ENCODE results near the gene QPRT. TPM values are rescaled to one million over a fixed set of nuclear protein-coding genes. Genes with fewer than 3 reads are reported as not detected.
A peak's percentile ranks its signal among the peaks of the same experiment; 100 is the strongest.
"Not testable (repeated sequence)": the region's sequence is repeated elsewhere in the genome, so short reads cannot be mapped to it uniquely, and the experiment has no call there.

The QPRT gene
- 100 to 1,000 TPM in 1 of 4 donors, 10 to 100 TPM in 3; 30.2 to 286 (median 32.0) TPM for polyA plus RNA-seq
- long read RNA-seq, donor 1: 0 reads
- long read RNA-seq, donor 2, transcript QPRT-204 (1 exons, 2,199 nt): major isoform, 37 of 69 reads
- long read RNA-seq, donor 2, transcript QPRT-202 (4 exons, 2,343 nt): minor isoform, 31 of 69 reads
- long read RNA-seq, donor 2, partial matches to known transcripts: 0 of 69 reads
- long read RNA-seq, donor 2, other reads (novel, unspliced or antisense): 0 of 69 reads
- long read RNA-seq, donor 3, transcript QPRT-202 (4 exons, 2,343 nt): minor isoform, 68 of 248 reads
- long read RNA-seq, donor 3, transcript QPRT-204 (1 exons, 2,199 nt): major isoform, 81 of 248 reads
- long read RNA-seq, donor 3, partial matches to known transcripts: 92 of 248 reads
- long read RNA-seq, donor 3, other reads (novel, unspliced or antisense): 7 of 248 reads
- long read RNA-seq, donor 4, partial matches to known transcripts: 0 of 2 reads
- long read RNA-seq, donor 4, other reads (novel, unspliced or antisense): 0 of 2 reads
- long read RNA-seq, donor 5, transcript QPRT-204 (1 exons, 2,199 nt): major isoform, 38 of 94 reads
- long read RNA-seq, donor 5, transcript QPRT-202 (4 exons, 2,343 nt): minor isoform, 24 of 94 reads
- long read RNA-seq, donor 5, partial matches to known transcripts: 32 of 94 reads
- long read RNA-seq, donor 5, other reads (novel, unspliced or antisense): 0 of 94 reads
- long read RNA-seq, donor 6, transcript QPRT-202 (4 exons, 2,343 nt): minor isoform, 80 of 221 reads
- long read RNA-seq, donor 6, transcript QPRT-204 (1 exons, 2,199 nt): major isoform, 94 of 221 reads
- long read RNA-seq, donor 6, partial matches to known transcripts: 37 of 221 reads
- long read RNA-seq, donor 6, other reads (novel, unspliced or antisense): 8 of 221 reads
- long read RNA-seq, donor 7, transcript QPRT-204 (1 exons, 2,199 nt): minor isoform, 31 of 82 reads
- long read RNA-seq, donor 7, transcript QPRT-202 (4 exons, 2,343 nt): major isoform, 39 of 82 reads
- long read RNA-seq, donor 7, partial matches to known transcripts: 12 of 82 reads
- long read RNA-seq, donor 7, other reads (novel, unspliced or antisense): 0 of 82 reads
- long read RNA-seq, donor 8, partial matches to known transcripts: 0 of 6 reads
- long read RNA-seq, donor 8, other reads (novel, unspliced or antisense): 0 of 6 reads
- long read RNA-seq, donor 9, transcript QPRT-204 (1 exons, 2,199 nt): major isoform, 25 of 48 reads
- long read RNA-seq, donor 9, transcript QPRT-202 (4 exons, 2,343 nt): minor isoform, 23 of 48 reads
- long read RNA-seq, donor 9, partial matches to known transcripts: 0 of 48 reads
- long read RNA-seq, donor 9, other reads (novel, unspliced or antisense): 0 of 48 reads
- long read RNA-seq, donor 10, transcript QPRT-204 (1 exons, 2,199 nt): major isoform, 65 of 129 reads
- long read RNA-seq, donor 10, transcript QPRT-202 (4 exons, 2,343 nt): minor isoform, 48 of 129 reads
- long read RNA-seq, donor 10, partial matches to known transcripts: 14 of 129 reads
- long read RNA-seq, donor 10, other reads (novel, unspliced or antisense): 0 of 129 reads

DNA sequence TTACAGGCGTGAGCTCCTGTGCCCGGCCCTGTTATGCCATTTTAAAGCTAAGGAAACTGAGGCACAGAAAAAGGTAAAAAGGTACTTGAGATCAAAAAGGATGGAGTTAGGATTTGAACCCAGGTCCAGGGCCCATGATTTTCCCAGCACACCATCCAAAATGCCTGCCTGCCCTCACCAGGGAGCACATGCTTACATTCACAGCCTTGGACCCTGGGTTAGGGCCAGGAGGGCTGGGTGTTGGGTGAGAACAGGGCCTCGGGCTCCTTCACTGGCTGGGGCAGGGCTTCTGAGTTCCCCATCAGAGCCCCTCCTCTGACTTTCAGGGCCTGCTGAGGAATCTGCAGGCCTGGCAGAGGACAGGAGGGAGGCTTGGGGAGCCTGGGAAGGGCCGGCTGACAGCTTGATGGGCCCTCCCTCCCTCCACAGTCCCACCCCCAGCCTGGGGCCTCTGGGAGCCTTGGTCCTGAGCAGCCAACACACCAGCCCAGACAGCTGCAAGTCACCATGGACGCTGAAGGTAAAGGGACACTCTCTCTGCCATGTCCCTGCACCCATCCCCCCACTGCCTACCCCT lies at the start of gene QPRT:
QPRT (plus strand) TSS at position 490 of the 577 bp plus-strand sequence; CDS start at position 508, 18 bp downstream.
- Histone ChIP-seq H3K4me3 (ENCODE audit: low read depth in 1 of 3, low read length in 3 of 3) (peak within 1 kb of the TSS; percentile 10 to 74 (median 54)), H3K4me1 (ENCODE audit: control insufficient read depth in 3 of 3, insufficient read depth in 2 of 3, low read depth in 1 of 3, low read length in 2 of 3) (peaks cover 0 to 17% (median 4%) of the 10 kb centered on the region in 3 donors), H3K27me3 (ENCODE audit: control insufficient read depth in 3 of 3, insufficient read depth in 3 of 3, low read length in 3 of 3) (no peaks in the 10 kb centered on the region), H3K9me3 (ENCODE audit: control insufficient read depth in 2 of 2, insufficient read depth in 1 of 2, low read depth in 1 of 2, low read length in 1 of 2) (no peaks in the 10 kb centered on the region), H3K27ac (ENCODE audit: low read depth in 1 of 3, low read length in 2 of 3) (peak within 1 kb of the TSS; percentile 70 to 99 (median 73)), H3K36me3 (ENCODE audit: control insufficient read depth in 3 of 3, insufficient read depth in 2 of 3, low read depth in 1 of 3, low read length in 3 of 3) (peaks cover 0 to 28% (median 0%) of the 10 kb centered on the region in 3 donors)
- 43 to 55% (median 44%) methylated on average over 5 of the region's 5 CpGs for WGBS, 3 donors
- FAIRE-seq (no peak), DNase-seq (peak; percentile 67 to 89)

DNA sequence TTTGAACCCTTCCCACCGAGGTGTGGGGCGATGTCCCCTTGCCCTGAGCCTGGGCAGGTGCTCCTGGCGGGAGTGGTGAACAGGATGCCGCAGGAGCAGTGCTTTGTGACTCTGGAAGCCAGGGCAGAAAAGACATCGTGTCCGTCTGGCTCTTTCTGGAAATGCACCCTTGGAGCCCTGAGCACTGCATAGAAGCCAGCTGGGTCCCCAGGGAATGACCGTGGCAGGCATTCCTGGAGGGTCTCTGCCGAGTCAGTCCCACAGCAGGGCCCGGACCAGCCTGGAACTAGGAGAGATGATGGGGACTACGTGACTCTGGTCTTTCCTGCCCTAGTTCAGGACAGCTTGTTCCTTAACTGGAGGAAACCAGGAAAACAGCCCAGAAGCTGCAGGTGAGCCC lies 49.7 kb upstream of the QPRT start:
- H3K27me3 ChIP-seq (ENCODE audit: control insufficient read depth in 3 of 3, insufficient read depth in 3 of 3, low read length in 3 of 3); H3K36me3 ChIP-seq (ENCODE audit: control insufficient read depth in 3 of 3, insufficient read depth in 2 of 3, low read depth in 1 of 3, low read length in 3 of 3); H3K27ac ChIP-seq (ENCODE audit: low read depth in 1 of 3, low read length in 2 of 3); H3K4me1 ChIP-seq (ENCODE audit: control insufficient read depth in 3 of 3, insufficient read depth in 2 of 3, low read depth in 1 of 3, low read length in 2 of 3); H3K4me3 ChIP-seq (ENCODE audit: low read depth in 1 of 3, low read length in 3 of 3); H3K9me3 ChIP-seq (ENCODE audit: control insufficient read depth in 2 of 2, insufficient read depth in 1 of 2, low read depth in 1 of 2, low read length in 1 of 2); FAIRE-seq: not testable (repeated sequence)
- peak in 1 of 2 donors; percentile 27 for DNase-seq
- WGBS, 3 donors: 57 to 75% (median 70%) methylated on average over 10 of the region's 10 CpGs

DNA sequence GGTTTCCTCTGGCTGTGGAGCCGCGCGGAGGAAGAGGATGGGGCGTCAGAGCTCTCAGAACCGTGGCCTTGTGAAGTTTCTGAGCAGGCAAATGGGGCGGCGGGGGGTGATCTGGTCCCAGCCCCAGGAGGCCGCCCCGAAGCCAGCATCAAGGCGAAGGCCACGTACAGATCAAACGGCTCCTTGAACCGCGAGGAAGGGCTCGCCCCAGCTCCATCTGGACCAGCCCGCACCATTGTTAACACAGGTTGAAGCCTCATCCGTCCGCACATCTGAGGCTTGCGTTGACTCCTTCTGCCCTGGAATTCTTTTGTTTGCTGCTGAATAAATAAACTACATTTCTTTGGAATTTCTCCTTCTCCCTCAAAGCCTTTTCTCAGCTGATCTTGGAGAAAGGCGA lies 47.3 kb upstream of the QPRT start:
- H3K4me1 ChIP-seq (ENCODE audit: control insufficient read depth in 3 of 3, insufficient read depth in 2 of 3, low read depth in 1 of 3, low read length in 2 of 3); DNase-seq; H3K27ac ChIP-seq (ENCODE audit: low read depth in 1 of 3, low read length in 2 of 3); H3K4me3 ChIP-seq (ENCODE audit: low read depth in 1 of 3, low read length in 3 of 3); FAIRE-seq; H3K36me3 ChIP-seq (ENCODE audit: control insufficient read depth in 3 of 3, insufficient read depth in 2 of 3, low read depth in 1 of 3, low read length in 3 of 3); H3K9me3 ChIP-seq (ENCODE audit: control insufficient read depth in 2 of 2, insufficient read depth in 1 of 2, low read depth in 1 of 2, low read length in 1 of 2); H3K27me3 ChIP-seq (ENCODE audit: control insufficient read depth in 3 of 3, insufficient read depth in 3 of 3, low read length in 3 of 3): not testable (repeated sequence)
- 71 to 91% (median 87%) methylated on average over 17 to 20 of the region's 20 CpGs for WGBS, 3 donors

DNA sequence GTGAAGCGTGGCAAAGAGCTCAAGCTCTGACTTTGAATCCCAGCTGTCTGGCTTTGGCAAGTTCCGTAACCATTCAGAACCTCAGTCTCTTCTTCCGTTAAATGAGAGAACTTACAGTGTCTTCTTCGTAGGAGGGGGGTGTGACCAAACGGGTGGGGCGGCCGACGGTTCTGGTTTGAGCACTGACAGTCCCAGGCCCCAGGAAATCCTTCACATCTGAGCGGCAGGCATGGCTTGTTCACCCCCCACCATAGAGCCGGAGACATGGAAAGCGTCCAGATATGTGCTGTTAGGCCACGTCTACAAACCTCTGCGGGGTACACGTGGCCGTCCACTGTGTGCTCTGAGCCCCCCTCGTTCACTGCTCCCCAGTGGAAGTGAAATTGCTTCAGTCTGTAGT lies 43.1 kb upstream of the QPRT start:
- DNase-seq; H3K27me3 ChIP-seq (ENCODE audit: control insufficient read depth in 3 of 3, insufficient read depth in 3 of 3, low read length in 3 of 3); H3K36me3 ChIP-seq (ENCODE audit: control insufficient read depth in 3 of 3, insufficient read depth in 2 of 3, low read depth in 1 of 3, low read length in 3 of 3); H3K4me3 ChIP-seq (ENCODE audit: low read depth in 1 of 3, low read length in 3 of 3); H3K9me3 ChIP-seq (ENCODE audit: control insufficient read depth in 2 of 2, insufficient read depth in 1 of 2, low read depth in 1 of 2, low read length in 1 of 2); H3K27ac ChIP-seq (ENCODE audit: low read depth in 1 of 3, low read length in 2 of 3); FAIRE-seq; H3K4me1 ChIP-seq (ENCODE audit: control insufficient read depth in 3 of 3, insufficient read depth in 2 of 3, low read depth in 1 of 3, low read length in 2 of 3): not testable (repeated sequence)
- WGBS, 3 donors: 78 to 90% (median 88%) methylated on average over 15 of the region's 16 CpGs

DNA sequence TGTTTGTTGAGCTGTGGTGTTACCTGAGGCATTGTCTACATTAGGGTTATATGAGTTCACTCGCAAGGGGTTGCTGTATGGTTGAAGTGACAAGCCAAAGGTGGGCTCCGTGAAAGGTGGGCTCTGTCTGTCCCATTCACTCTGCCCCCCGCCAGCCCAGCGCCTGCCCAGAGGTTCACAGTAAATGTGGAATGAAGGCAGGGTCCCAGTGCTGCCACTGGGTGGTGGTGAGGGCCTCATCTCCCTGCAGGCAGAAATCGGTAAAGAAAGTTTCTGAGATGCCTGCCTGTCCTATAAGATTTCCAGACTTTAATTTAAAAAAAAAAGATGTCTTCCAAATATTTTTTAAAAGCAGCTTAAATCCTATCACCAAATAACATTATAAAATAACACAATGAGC lies 42.6 kb upstream of the QPRT start:
- H3K4me3 ChIP-seq (ENCODE audit: low read depth in 1 of 3, low read length in 3 of 3); H3K4me1 ChIP-seq (ENCODE audit: control insufficient read depth in 3 of 3, insufficient read depth in 2 of 3, low read depth in 1 of 3, low read length in 2 of 3); FAIRE-seq; H3K36me3 ChIP-seq (ENCODE audit: control insufficient read depth in 3 of 3, insufficient read depth in 2 of 3, low read depth in 1 of 3, low read length in 3 of 3); H3K27ac ChIP-seq (ENCODE audit: low read depth in 1 of 3, low read length in 2 of 3); H3K27me3 ChIP-seq (ENCODE audit: control insufficient read depth in 3 of 3, insufficient read depth in 3 of 3, low read length in 3 of 3); H3K9me3 ChIP-seq (ENCODE audit: control insufficient read depth in 2 of 2, insufficient read depth in 1 of 2, low read depth in 1 of 2, low read length in 1 of 2); DNase-seq: not testable (repeated sequence)
- WGBS, 3 donors: 20 to 33% (median 32%) methylated on average over 1 of the region's 5 CpGs

DNA sequence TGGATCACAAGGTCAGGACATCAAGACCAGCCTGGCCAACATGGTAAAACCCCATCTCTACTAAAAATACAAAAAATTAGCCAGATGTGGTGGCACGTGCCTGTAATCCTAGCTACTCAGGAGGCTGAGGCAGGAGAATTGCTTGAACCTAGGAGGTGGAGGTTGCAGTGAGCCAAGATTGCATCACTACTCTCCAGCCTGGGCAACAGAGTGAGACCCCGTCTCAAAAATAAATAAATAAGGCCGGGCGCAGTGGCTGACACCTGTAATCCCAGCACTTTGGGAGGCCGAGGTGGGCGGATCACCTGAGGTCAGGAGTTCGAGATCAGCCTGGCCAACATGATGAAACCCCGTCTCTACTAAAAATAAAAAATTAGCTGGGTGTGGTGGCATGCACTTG lies 40.2 kb upstream of the QPRT start:
- H3K27me3 ChIP-seq (ENCODE audit: control insufficient read depth in 3 of 3, insufficient read depth in 3 of 3, low read length in 3 of 3); H3K9me3 ChIP-seq (ENCODE audit: control insufficient read depth in 2 of 2, insufficient read depth in 1 of 2, low read depth in 1 of 2, low read length in 1 of 2); H3K4me1 ChIP-seq (ENCODE audit: control insufficient read depth in 3 of 3, insufficient read depth in 2 of 3, low read depth in 1 of 3, low read length in 2 of 3); FAIRE-seq; H3K36me3 ChIP-seq (ENCODE audit: control insufficient read depth in 3 of 3, insufficient read depth in 2 of 3, low read depth in 1 of 3, low read length in 3 of 3); DNase-seq; H3K4me3 ChIP-seq (ENCODE audit: low read depth in 1 of 3, low read length in 3 of 3); H3K27ac ChIP-seq (ENCODE audit: low read depth in 1 of 3, low read length in 2 of 3): not testable (repeated sequence)
- 96 to 99% (median 96%) methylated on average over 8 of the region's 8 CpGs for WGBS, 3 donors

DNA sequence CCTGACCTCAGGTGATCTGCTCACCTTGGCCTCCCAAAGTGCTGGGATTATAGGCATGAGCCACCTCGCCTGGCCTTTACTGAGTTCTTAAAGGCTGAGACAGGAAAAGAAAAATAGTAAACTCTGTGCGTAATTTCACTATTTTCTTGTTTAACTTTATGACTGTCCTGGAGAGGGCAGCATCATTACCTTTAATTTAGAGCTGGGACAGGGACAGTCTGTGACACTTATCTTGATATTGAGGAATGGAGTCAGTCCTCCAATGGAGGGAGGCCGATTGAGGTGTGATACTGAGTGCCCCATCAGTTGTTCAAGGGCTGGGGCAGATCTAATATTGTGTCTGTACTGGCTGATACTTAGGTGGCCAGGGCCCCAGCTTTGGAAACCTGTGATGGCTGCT lies 37.4 kb upstream of the QPRT start:
- no peaks in the 10 kb centered on the region for H3K9me3 ChIP-seq (ENCODE audit: control insufficient read depth in 2 of 2, insufficient read depth in 1 of 2, low read depth in 1 of 2, low read length in 1 of 2)
- no peak overlapping the region for H3K27ac ChIP-seq (ENCODE audit: low read depth in 1 of 3, low read length in 2 of 3)
- no peaks in the 10 kb centered on the region for H3K27me3 ChIP-seq (ENCODE audit: control insufficient read depth in 3 of 3, insufficient read depth in 3 of 3, low read length in 3 of 3)
- H3K36me3 ChIP-seq (ENCODE audit: control insufficient read depth in 3 of 3, insufficient read depth in 2 of 3, low read depth in 1 of 3, low read length in 3 of 3): no peaks in the 10 kb centered on the region
- FAIRE-seq (no peak), DNase-seq (peak in 1 of 2 donors; percentile 18)
- WGBS, 3 donors: 44 to 51% (median 48%) methylated on average over 3 of the region's 3 CpGs
- no peak overlapping the region for H3K4me3 ChIP-seq (ENCODE audit: low read depth in 1 of 3, low read length in 3 of 3)
- no peaks in the 10 kb centered on the region for H3K4me1 ChIP-seq (ENCODE audit: control insufficient read depth in 3 of 3, insufficient read depth in 2 of 3, low read depth in 1 of 3, low read length in 2 of 3)

All from small intestine (tissue), 16 donors.